Suprapubic skin (tissue), 4 donors: ENCODE data around the gene ESRRG. TPM values are rescaled to one million over a fixed set of nuclear protein-coding genes. Genes with fewer than 3 reads are reported as not detected.

Source experiments
- DNase-seq, 2 donors: peaks; one replicate each; pipeline ENCODE4 v3.0.0-alpha.2; 2019; ENCODE audit warnings: low spot score in 2 of 2
- H3K27ac ChIP-seq: fragments of 200-600 bp; sonication (generic); one replicate; pipeline ENCODE4 v1.5.1; 2019
- H3K27me3 ChIP-seq: fragments of 200-600 bp; sonication (generic); one replicate; pipeline ENCODE4 v1.5.1; 2019
- H3K36me3 ChIP-seq: fragments of 200-600 bp; sonication (generic); one replicate; pipeline ENCODE4 v1.5.1; 2019
- H3K4me1 ChIP-seq: fragments of 200-600 bp; sonication (generic); one replicate; pipeline ENCODE4 v1.5.1; 2019
- H3K4me3 ChIP-seq: fragments of 200-600 bp; sonication (generic); one replicate; pipeline ENCODE4 v1.5.1; 2019; ENCODE audit warnings: mild to moderate bottlenecking
- H3K9me3 ChIP-seq: fragments of 200-600 bp; sonication (generic); one replicate; pipeline ENCODE4 v1.5.1; 2019
- CTCF ChIP-seq, 2 donors: fragments of 200-600 bp in 1 of 2; fragments of 450-650 bp in 1 of 2; sonication (generic) in 1 of 2; IDR thresholded peaks; one replicate each; pipeline ENCODE4 v1.5.1; 2016 to 2019; ENCODE audit warnings: antibody characterized with exemption in 2 of 2, mild to moderate bottlenecking in 1 of 2, moderate library complexity in 1 of 2
- EP300 ChIP-seq: sonication (generic); formaldehyde crosslinking; IDR thresholded peaks from one replicate; pipeline ENCODE4 v1.6.1; 2017; ENCODE audit warnings: antibody characterized with exemption
- POLR2A ChIP-seq, 2 donors: fragments of 450-650 bp; IDR thresholded peaks; one replicate each; pipeline ENCODE4 v1.6.1; 2017; ENCODE audit warnings: antibody characterized with exemption in 2 of 2, mild to moderate bottlenecking in 2 of 2, moderate library complexity in 2 of 2
- POLR2AphosphoS5 ChIP-seq, 3 donors: sonication (generic); formaldehyde crosslinking; IDR thresholded peaks; one replicate each; pipeline ENCODE4 v1.6.1; 2017; ENCODE audit warnings: antibody characterized with exemption in 3 of 3
- WGBS: methylation state at CpG from one replicate; pipeline ENCODE4 v1.1.5; 2018; 5-methylcytosine and 5-hydroxymethylcytosine counted together
- total RNA-seq, 4 donors: library from RNA; depleted of rRNA; stranded (reverse); fragments of >200 nt; gene quantifications; one replicate each; pipeline ENCODE4 v1.1.0, GENCODE V29; 2016

ESRRG gene
- total RNA-seq, 4 donors from 2014 or later, result 2.8 to 10.1 (median 4.6) TPM

GRCh38 chr1:216554934-216555333 is 168.3 kb downstream of the ESRRG start:
- no peaks in the 10 kb centered on the region for H3K27me3 ChIP-seq
- no peak overlapping the region for H3K4me3 ChIP-seq
- H3K27ac ChIP-seq, result no peak overlapping the region
- DNase-seq, result no peak
- TF ChIP-seq POLR2AphosphoS5 (IDR thresholded peaks at IDR 0.05), result no peak
- TF ChIP-seq POLR2A (IDR thresholded peaks at IDR 0.05), result no peak
- TF ChIP-seq CTCF (IDR thresholded peaks at IDR 0.05), result no peak
- TF ChIP-seq EP300, result no peak
- no peaks in the 10 kb centered on the region for H3K36me3 ChIP-seq
- no peaks in the 10 kb centered on the region for H3K4me1 ChIP-seq
- H3K9me3 ChIP-seq, result no peaks in the 10 kb centered on the region

GRCh38 chr1:216553766-216554165 is 169.5 kb downstream of the ESRRG start:
- Histone ChIP-seq H3K4me1 (no peaks in the 10 kb centered on the region), H3K9me3 (no peaks in the 10 kb centered on the region), H3K27ac (no peak overlapping the region), H3K4me3 (no peak overlapping the region), H3K27me3 (no peaks in the 10 kb centered on the region), H3K36me3 (no peaks in the 10 kb centered on the region)
- TF ChIP-seq POLR2AphosphoS5 (IDR thresholded peaks at IDR 0.05), result no peak
- TF ChIP-seq EP300, result no peak
- TF ChIP-seq CTCF (IDR thresholded peaks at IDR 0.05), result no peak
- no peak for TF ChIP-seq POLR2A (IDR thresholded peaks at IDR 0.05)
- no peak for DNase-seq
- WGBS, result 89% methylated on average over 3 of the region's 3 CpGs

GRCh38 chr1:216553040-216553439 is 170.2 kb downstream of the ESRRG start:
- H3K36me3 ChIP-seq, result no peaks in the 10 kb centered on the region
- H3K9me3 ChIP-seq, result no peaks in the 10 kb centered on the region
- H3K27me3 ChIP-seq, result no peaks in the 10 kb centered on the region
- no peak for DNase-seq
- no peaks in the 10 kb centered on the region for H3K4me1 ChIP-seq
- H3K4me3 ChIP-seq, result no peak overlapping the region
- no peak for TF ChIP-seq POLR2A (IDR thresholded peaks at IDR 0.05)
- TF ChIP-seq POLR2AphosphoS5 (IDR thresholded peaks at IDR 0.05), result no peak
- no peak for TF ChIP-seq EP300
- TF ChIP-seq CTCF (IDR thresholded peaks at IDR 0.05), result no peak
- 46% methylated on average over 1 of the region's 1 CpG for WGBS
- H3K27ac ChIP-seq, result no peak overlapping the region

- Histone ChIP-seq H3K27me3 (no peaks in the 10 kb centered on the region), H3K27ac (no peak overlapping the region), H3K9me3 (no peaks in the 10 kb centered on the region), H3K4me3 (no peak overlapping the region), H3K4me1 (no peaks in the 10 kb centered on the region), H3K36me3 (no peaks in the 10 kb centered on the region)
- no peak for TF ChIP-seq POLR2A (IDR thresholded peaks at IDR 0.05)
- no peak for TF ChIP-seq POLR2AphosphoS5 (IDR thresholded peaks at IDR 0.05)
- TF ChIP-seq EP300, result no peak
- TF ChIP-seq CTCF (IDR thresholded peaks at IDR 0.05), result no peak
- no peak for DNase-seq
- WGBS, result 63% methylated on average over 4 of the region's 4 CpGs
Observed at GRCh38 chr1:216549796-216550195, 173.4 kb downstream of the ESRRG start.

GRCh38 chr1:216542741-216543140 is 180.5 kb downstream of the ESRRG start:
- Histone ChIP-seq H3K36me3 (no peaks in the 10 kb centered on the region), H3K9me3 (no peaks in the 10 kb centered on the region), H3K4me1 (no peaks in the 10 kb centered on the region), H3K27ac (no peak overlapping the region), H3K4me3 (no peak overlapping the region), H3K27me3 (no peaks in the 10 kb centered on the region)
- 46% methylated on average over 2 of the region's 2 CpGs for WGBS
- TF ChIP-seq POLR2AphosphoS5 (IDR thresholded peaks at IDR 0.05) (no peak), EP300 (no peak), POLR2A (IDR thresholded peaks at IDR 0.05) (no peak), CTCF (IDR thresholded peaks at IDR 0.05) (no peak)
- DNase-seq, result no peak
